ENCODE results near the gene GNAQ.

GNAQ gene

GRCh38 chr9:77969083-77969482 is 62.5 kb downstream of the GNAQ start:
- no peak for DNase-seq (ENCODE audit: low read depth in 2 of 2)
- no peak for TF ChIP-seq CTCF (IDR thresholded peaks at IDR 0.05; ENCODE audit: low read depth, low read length)
- H3K4me3 ChIP-seq (replicated peaks in 1 of 2; ENCODE audit: low read depth in 2 of 2, low read length in 2 of 2), result no peak overlapping the region

- no peak for TF ChIP-seq CTCF (IDR thresholded peaks at IDR 0.05; ENCODE audit: low read depth, low read length)
Observed at GRCh38 chr9:77968506-77968905, 63.1 kb downstream of the GNAQ start.

GRCh38 chr9:77966718-77967117 is 64.9 kb downstream of the GNAQ start:
- DNase-seq (ENCODE audit: low read depth in 2 of 2), result no peak
- H3K4me3 ChIP-seq (replicated peaks in 1 of 2; ENCODE audit: low read depth in 2 of 2, low read length in 2 of 2), result no peak overlapping the region
- TF ChIP-seq CTCF (IDR thresholded peaks at IDR 0.05; ENCODE audit: low read depth, low read length), result no peak

More at GRCh38 chr9:77968506-77968905, 63.1 kb downstream of the GNAQ start:
- no peak overlapping the region for H3K4me3 ChIP-seq (replicated peaks in 1 of 2; ENCODE audit: low read depth in 2 of 2, low read length in 2 of 2)
- no peak for DNase-seq (ENCODE audit: low read depth in 2 of 2)

GRCh38 chr9:77965445-77966123 is 66.0 kb downstream of the GNAQ start:
- TF ChIP-seq CTCF (IDR thresholded peaks at IDR 0.05; ENCODE audit: low read depth, low read length), result no peak
- H3K4me3 ChIP-seq (replicated peaks in 1 of 2; ENCODE audit: low read depth in 2 of 2, low read length in 2 of 2), result no peak overlapping the region
- DNase-seq (ENCODE audit: low read depth in 2 of 2), result no peak

GRCh38 chr9:77964258-77964657 is 67.4 kb downstream of the GNAQ start:
- no peak overlapping the region for H3K4me3 ChIP-seq (replicated peaks in 1 of 2; ENCODE audit: low read depth in 2 of 2, low read length in 2 of 2)
- no peak for TF ChIP-seq CTCF (IDR thresholded peaks at IDR 0.05; ENCODE audit: low read depth, low read length)
- no peak for DNase-seq (ENCODE audit: low read depth in 2 of 2)

- peak; percentile 36 to 52 for DNase-seq (ENCODE audit: low read depth in 2 of 2)
- TF ChIP-seq CTCF (IDR thresholded peaks at IDR 0.05; ENCODE audit: low read depth, low read length), result no peak
- H3K4me3 ChIP-seq (replicated peaks in 1 of 2; ENCODE audit: low read depth in 2 of 2, low read length in 2 of 2), result no peak overlapping the region
Observed at GRCh38 chr9:77961541-77961940, 70.1 kb downstream of the GNAQ start.
